ENCODE results near the gene MYO5B.

MYO5B gene

GRCh38 chr18:50006470-50007046 lies 188.4 kb downstream of the MYO5B start:
- no peak for DNase-seq

- DNase-seq: no peak
Observed at GRCh38 chr18:50004013-50004412, 190.9 kb downstream of the MYO5B start.

- no peak for DNase-seq
Observed at GRCh38 chr18:50002781-50003180, 192.2 kb downstream of the MYO5B start.

- DNase-seq: no peak
Observed at GRCh38 chr18:50000227-50000626, 194.7 kb downstream of the MYO5B start.

- DNase-seq: no peak
Observed at GRCh38 chr18:49999128-49999527, 195.8 kb downstream of the MYO5B start.

GRCh38 chr18:49997558-49997957 lies 197.4 kb downstream of the MYO5B start:
- no peak for DNase-seq

GRCh38 chr18:49994410-49994809 lies 200.5 kb downstream of the MYO5B start:
- no peak for DNase-seq

GRCh38 chr18:49993299-49993698 lies 201.6 kb downstream of the MYO5B start:
- DNase-seq: no peak

- DNase-seq: no peak
Observed at GRCh38 chr18:49988733-49989132, 206.2 kb downstream of the MYO5B start.

- no peak for DNase-seq
Observed at GRCh38 chr18:49988101-49988500, 206.8 kb downstream of the MYO5B start.

- DNase-seq: no peak
Observed at GRCh38 chr18:49985236-49985635, 209.7 kb downstream of the MYO5B start.

- no peak for DNase-seq
Observed at GRCh38 chr18:49980896-49981295, 214.1 kb downstream of the MYO5B start.

GRCh38 chr18:49976795-49977560 lies 218.0 kb downstream of the MYO5B start:
- no peak for DNase-seq

GRCh38 chr18:49976001-49976400 lies 218.9 kb downstream of the MYO5B start:
- no peak for DNase-seq

- no peak for DNase-seq
Observed at GRCh38 chr18:49974079-49974478, 220.9 kb downstream of the MYO5B start.

GRCh38 chr18:49973592-49973991 lies 221.4 kb downstream of the MYO5B start:
- no peak for DNase-seq

- no peak for DNase-seq
Observed at GRCh38 chr18:49972535-49972934, 222.4 kb downstream of the MYO5B start.

GRCh38 chr18:49971462-49971861 lies 223.5 kb downstream of the MYO5B start:
- no peak for DNase-seq

- no peak for DNase-seq
Observed at GRCh38 chr18:49970319-49970718, 224.6 kb downstream of the MYO5B start.

GRCh38 chr18:49968644-49969309 lies 226.2 kb downstream of the MYO5B start:
- no peak for DNase-seq

GRCh38 chr18:49967636-49968313 lies 227.2 kb downstream of the MYO5B start:
- no peak for DNase-seq

- DNase-seq: no peak
Observed at GRCh38 chr18:49967171-49967570, 227.8 kb downstream of the MYO5B start.

GRCh38 chr18:49966090-49966489 lies 228.9 kb downstream of the MYO5B start:
- no peak for DNase-seq

- no peak for DNase-seq
Observed at GRCh38 chr18:49963217-49963616, 231.7 kb downstream of the MYO5B start.
